HUES64 (cell line): ENCODE data around the gene CTSV. TPM values are rescaled to one million over a fixed set of nuclear protein-coding genes. Genes with fewer than 3 reads are reported as not detected.
"Not testable (repeated sequence)": the region's sequence is repeated elsewhere in the genome, so short reads cannot be mapped to it uniquely, and the experiment has no call there.

Source experiments
- H3K27ac ChIP-seq: 2 replicates; pipeline ENCODE4 v1.7.0; 2013; ENCODE audit warnings: low read depth, low read length, inconsistent platforms
- H3K27me3 ChIP-seq: 2 replicates; pipeline ENCODE4 v1.6.1; 2013; ENCODE audit warnings: mild to moderate bottlenecking, low read length; ENCODE audit not compliant: insufficient read depth
- H3K36me3 ChIP-seq: 2 replicates; pipeline ENCODE4 v1.6.1; 2013; ENCODE audit warnings: mild to moderate bottlenecking, low read length; ENCODE audit not compliant: insufficient read depth
- H3K4me1 ChIP-seq: 2 replicates; pipeline ENCODE4 v1.6.1; 2013; ENCODE audit warnings: mild to moderate bottlenecking, low read length, moderate library complexity; ENCODE audit not compliant: insufficient read depth
- H3K4me3 ChIP-seq: 2 replicates; pipeline ENCODE4 v1.5.1; 2013; ENCODE audit warnings: mild to moderate bottlenecking, low read length, moderate library complexity
- H3K9ac ChIP-seq: 2 replicates; pipeline ENCODE4 v1.6.1; 2013; ENCODE audit warnings: mild to moderate bottlenecking, low read depth, low read length
- H3K9me3 ChIP-seq: 2 replicates; pipeline ENCODE4 v1.6.1; 2013; ENCODE audit warnings: low read depth, low read length; ENCODE audit not compliant: insufficient read depth
- WGBS: fragments of 150-250, 120-280 bp; methylation state at CpG from one replicate; pipeline ENCODE4 v1.1.7; 2013; ENCODE audit warnings: missing lambda C conversion rate; 5-methylcytosine and 5-hydroxymethylcytosine counted together
- polyA plus RNA-seq, 2 experiments: library from polyadenylated mRNA; stranded (reverse); fragments of 50-300 nt; gene quantifications; one replicate each; pipeline ENCODE4 v1.2.3, GENCODE V29; 2013

CTSV gene
- polyA plus RNA-seq (2013, experiment 1 of 2), result 59.2 TPM
- polyA plus RNA-seq (2013, experiment 2 of 2), result 52.2 TPM

DNA sequence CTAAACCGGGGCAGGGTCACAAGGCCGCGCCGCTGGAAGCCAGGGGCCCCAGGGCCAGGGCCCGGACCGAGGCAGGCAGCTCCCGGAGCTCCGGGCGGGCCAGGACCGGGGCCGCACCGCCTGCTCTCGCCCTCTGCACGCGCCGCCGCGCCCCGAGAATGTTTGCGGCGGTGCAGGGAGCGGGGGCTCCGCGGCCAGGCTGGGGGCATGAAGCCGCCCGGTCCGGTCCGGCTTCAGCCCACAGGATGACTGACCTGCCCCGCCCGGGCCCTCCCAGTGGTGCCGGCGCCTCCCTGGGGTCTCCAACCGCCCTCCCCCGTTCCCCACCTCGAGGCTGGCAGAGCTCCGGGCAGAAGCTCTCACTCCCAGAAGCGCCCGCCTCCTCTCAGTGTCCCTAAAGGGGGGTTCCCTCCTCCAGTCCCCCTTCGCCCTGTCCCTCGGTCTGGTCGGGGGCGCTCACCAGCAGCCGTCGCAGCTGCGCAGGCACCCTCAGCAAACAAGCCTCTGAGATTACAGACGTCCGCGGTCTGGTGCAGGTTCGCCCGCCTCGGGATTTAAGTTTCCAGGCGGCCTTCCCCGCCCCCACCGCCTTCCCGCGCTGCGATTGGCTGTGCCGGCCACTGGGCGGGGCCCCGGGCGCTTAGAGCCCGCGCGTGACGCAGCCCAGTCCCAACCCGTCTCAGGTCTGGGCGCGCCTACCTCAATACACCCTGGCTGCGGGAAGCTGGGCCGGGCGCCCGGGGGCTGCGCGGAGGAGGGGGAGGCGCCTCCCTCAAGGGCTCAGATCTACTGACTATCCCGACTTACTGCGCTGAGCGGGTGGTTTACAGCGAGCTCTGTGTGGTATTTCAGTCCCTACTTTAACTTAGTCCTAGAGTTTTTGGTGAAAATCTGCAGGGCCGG lies at the start of gene CTSV:
CTSV (minus strand) TSS at position 532 of the 903 bp plus-strand sequence. CDS start 1,099 bp downstream, outside the sequence.
- peak within 1 kb of the TSS; percentile 82 for H3K9ac ChIP-seq
- under 1% methylated on average over 80 of the region's 80 CpGs for WGBS
- peaks cover 9% of the 10 kb centered on the region for H3K27me3 ChIP-seq
- peak within 1 kb of the TSS; percentile 88 for H3K4me3 ChIP-seq
- H3K4me1 ChIP-seq, result peaks cover 10% of the 10 kb centered on the region
- H3K9me3 ChIP-seq, result 0 out of 2 replicates have a peak, but pooled peaks cover 2% of the 10 kb centered on the region
- peaks cover 41% of the 10 kb centered on the region for H3K36me3 ChIP-seq
- peak within 1 kb of the TSS; percentile 81 for H3K27ac ChIP-seq

- not testable (repeated sequence) for H3K36me3 ChIP-seq, H3K4me3 ChIP-seq, H3K9ac ChIP-seq, H3K9me3 ChIP-seq, H3K27ac ChIP-seq, H3K27me3 ChIP-seq, H3K4me1 ChIP-seq
- 75% methylated on average over 3 of the region's 3 CpGs for WGBS
These were observed 48.8 kb upstream of the CTSV start for GRCh38 chr9:97087668-97088215.

DNA sequence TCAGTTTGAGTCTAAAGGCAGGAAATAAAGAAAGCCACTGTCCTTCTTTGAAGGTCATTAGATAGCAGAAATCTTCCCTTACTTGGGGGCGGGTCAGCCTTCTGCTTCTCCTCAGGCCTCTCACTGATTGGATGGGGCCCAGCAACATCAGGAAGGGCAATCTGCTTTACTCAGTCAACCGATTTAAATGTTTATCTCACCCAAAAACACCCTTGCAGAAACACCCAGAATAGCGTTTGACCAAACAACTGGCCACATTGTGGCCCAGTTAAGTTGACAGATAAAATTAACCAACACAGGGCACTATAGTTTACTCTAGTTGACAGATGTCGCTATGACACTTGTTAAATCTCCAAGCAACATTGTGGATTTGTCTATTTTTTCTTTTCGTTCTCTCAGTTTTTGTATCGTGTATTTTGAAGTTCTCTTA lies 45.6 kb upstream of the CTSV start:
- H3K27ac ChIP-seq, H3K9me3 ChIP-seq, H3K9ac ChIP-seq, H3K4me3 ChIP-seq, H3K36me3 ChIP-seq, H3K27me3 ChIP-seq, H3K4me1 ChIP-seq: not testable (repeated sequence)
- WGBS, result 93% methylated on average over 6 of the region's 6 CpGs

DNA sequence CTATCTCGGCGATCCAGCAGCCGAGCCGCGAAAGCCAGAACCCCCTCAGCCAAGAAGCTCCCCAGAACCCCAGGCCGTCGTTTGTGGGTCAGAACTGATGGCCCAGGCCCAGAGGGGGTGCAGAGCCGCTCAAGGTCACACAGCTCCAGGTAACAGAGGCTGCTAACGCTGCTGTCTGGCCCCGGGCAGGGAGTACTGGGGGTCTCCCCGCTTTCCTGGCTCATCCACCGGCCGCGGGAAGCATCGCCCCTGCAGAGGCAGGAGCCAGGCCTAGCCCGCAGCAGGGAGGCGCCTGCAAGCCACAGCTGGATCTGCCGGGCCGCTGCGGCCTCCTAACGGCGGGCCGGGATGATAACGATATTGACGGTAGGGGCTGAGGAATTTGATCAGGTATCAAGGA lies 39.4 kb upstream of the CTSV start:
- Histone ChIP-seq H3K27ac (no peak overlapping the region), H3K4me3 (no peak overlapping the region), H3K9me3 (no peaks in the 10 kb centered on the region), H3K27me3 (no peaks in the 10 kb centered on the region), H3K4me1 (peaks cover 10% of the 10 kb centered on the region; the same call in 1 of the 2 replicates), H3K9ac (no peak overlapping the region), H3K36me3 (no peaks in the 10 kb centered on the region)
- WGBS, result 91% methylated on average over 25 of the region's 25 CpGs

GRCh38 chr9:97077452-97078295 lies 38.7 kb upstream of the CTSV start:
- Histone ChIP-seq H3K27me3 (no peaks in the 10 kb centered on the region), H3K36me3 (no peaks in the 10 kb centered on the region), H3K4me1 (peaks cover 17% of the 10 kb centered on the region; the same call in 1 of the 2 replicates), H3K27ac (no peak overlapping the region), H3K9ac (no peak overlapping the region), H3K4me3 (no peak overlapping the region), H3K9me3 (no peaks in the 10 kb centered on the region)
- 96% methylated on average over 37 of the region's 37 CpGs for WGBS

- WGBS, result 96% methylated on average over 56 of the region's 56 CpGs
- H3K4me1 ChIP-seq, result peaks cover 20% of the 10 kb centered on the region; the same call in 1 of the 2 replicates
- not testable (repeated sequence) for H3K27me3 ChIP-seq, H3K9ac ChIP-seq, H3K27ac ChIP-seq, H3K4me3 ChIP-seq, H3K36me3 ChIP-seq, H3K9me3 ChIP-seq
These were observed 37.9 kb upstream of the CTSV start for GRCh38 chr9:97076731-97077451.

DNA sequence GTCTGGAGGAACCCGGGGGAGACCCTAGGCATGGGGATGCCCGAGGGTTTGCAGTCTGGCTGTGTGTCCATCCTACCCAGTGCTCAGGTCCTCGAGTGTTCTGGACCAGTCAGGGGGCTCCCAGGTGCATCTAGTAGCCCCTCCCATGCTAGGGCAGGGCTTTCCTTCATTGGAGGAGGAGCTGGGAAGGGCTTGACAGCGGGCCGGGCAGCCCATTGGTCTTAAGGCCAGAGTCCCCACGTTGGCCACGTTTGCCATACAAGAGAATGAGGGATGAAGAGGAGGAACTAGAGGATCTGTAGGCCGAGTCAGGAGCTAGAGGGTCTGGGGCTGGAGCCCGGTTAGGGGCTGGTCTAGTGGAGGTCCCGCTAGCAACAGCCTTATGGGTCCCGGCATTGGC lies 37.3 kb upstream of the CTSV start:
- Histone ChIP-seq H3K27ac (no peak overlapping the region), H3K9ac (no peak overlapping the region), H3K27me3 (no peaks in the 10 kb centered on the region), H3K9me3 (no peaks in the 10 kb centered on the region), H3K4me3 (no peak overlapping the region), H3K4me1 (peaks cover 20% of the 10 kb centered on the region; the same call in 1 of the 2 replicates), H3K36me3 (no peaks in the 10 kb centered on the region)
- whole genome bisulfite sequencing, result 88% methylated on average over 11 of the region's 11 CpGs

DNA sequence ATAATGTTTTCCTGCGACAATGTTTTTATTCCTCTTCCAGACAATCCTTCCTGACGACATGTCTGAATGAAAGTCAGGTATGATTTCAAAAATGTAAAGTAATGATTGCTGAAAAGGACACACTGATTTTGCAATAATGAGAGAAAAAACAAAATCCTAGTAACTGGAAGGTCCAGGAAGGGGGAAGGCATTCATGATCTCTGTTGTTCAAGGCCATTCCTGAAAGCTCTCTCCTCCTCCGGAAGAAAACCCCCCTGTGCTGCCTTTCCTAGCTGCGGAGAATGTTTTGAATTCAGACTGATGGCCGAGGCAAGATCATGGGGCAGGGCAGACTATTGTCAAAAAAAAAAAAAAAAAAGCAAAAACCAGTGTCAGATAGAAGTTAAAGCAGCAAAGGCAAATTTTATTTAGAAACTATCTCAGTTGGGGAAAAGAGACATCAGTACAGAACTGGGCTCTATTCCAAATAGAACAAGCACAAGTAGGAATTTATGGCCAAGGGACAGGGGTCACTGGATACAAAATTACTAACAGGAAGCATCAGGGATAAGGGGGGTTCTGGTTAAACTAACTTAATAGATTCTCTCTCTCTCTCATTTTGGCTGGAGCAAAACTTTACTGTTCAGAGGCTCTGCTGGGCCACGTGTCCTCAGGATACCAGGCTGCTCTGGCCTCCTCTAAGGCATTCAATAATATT lies 36.5 kb upstream of the CTSV start:
- no peaks in the 10 kb centered on the region for H3K27me3 ChIP-seq
- H3K36me3 ChIP-seq, result no peaks in the 10 kb centered on the region
- no peak overlapping the region for H3K27ac ChIP-seq
- peaks cover 20% of the 10 kb centered on the region; the same call in 1 of the 2 replicates for H3K4me1 ChIP-seq
- no peak overlapping the region for H3K9ac ChIP-seq
- no peak overlapping the region for H3K4me3 ChIP-seq
- no peaks in the 10 kb centered on the region for H3K9me3 ChIP-seq
- 79% methylated on average over 6 of the region's 6 CpGs for WGBS

DNA sequence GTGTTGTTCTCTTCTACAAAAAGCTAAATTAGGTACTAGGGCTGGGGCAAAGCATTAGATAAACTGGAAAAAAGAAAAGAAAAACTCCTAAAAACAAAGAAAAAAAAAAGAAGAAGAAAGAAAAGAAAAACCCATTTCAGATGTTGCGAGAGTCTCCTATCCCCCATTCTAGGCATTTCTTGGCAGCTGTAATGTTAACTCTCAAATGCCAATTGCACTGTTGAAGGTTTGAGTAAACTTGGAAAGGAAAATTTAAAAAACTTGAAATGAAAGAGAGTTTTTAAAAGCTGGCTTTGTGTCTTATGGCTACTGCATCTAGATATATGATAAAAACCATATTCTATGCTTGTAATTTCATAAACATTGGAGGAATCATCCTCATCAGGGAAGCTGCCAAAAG lies 34.6 kb upstream of the CTSV start:
- Histone ChIP-seq H3K27me3 (no peaks in the 10 kb centered on the region), H3K36me3 (no peaks in the 10 kb centered on the region), H3K9ac (no peak overlapping the region), H3K27ac (no peak overlapping the region), H3K4me1 (peaks cover 20% of the 10 kb centered on the region; the same call in 1 of the 2 replicates), H3K4me3 (no peak overlapping the region), H3K9me3 (no peaks in the 10 kb centered on the region)
- WGBS, result no CpG with 5 or more reads among the region's 1 CpG

- H3K36me3 ChIP-seq, result no peaks in the 10 kb centered on the region
- H3K9me3 ChIP-seq, result no peaks in the 10 kb centered on the region
- no peak overlapping the region for H3K27ac ChIP-seq
- H3K9ac ChIP-seq, result no peak overlapping the region
- H3K27me3 ChIP-seq, result no peaks in the 10 kb centered on the region
- H3K4me1 ChIP-seq, result peaks cover 20% of the 10 kb centered on the region; the same call in 1 of the 2 replicates
- H3K4me3 ChIP-seq, result no peak overlapping the region
- 90% methylated on average over 7 of the region's 7 CpGs for WGBS
These were observed 33.4 kb upstream of the CTSV start for GRCh38 chr9:97072285-97072776.
